Kasumi-1 (cell line): ENCODE data around the gene DSCAM.

Experiments used
- DNase-seq, 2 experiments: peaks; one replicate each; lab custom pipeline; 2025; lab: John Stamatoyannopoulos, UW

DSCAM gene

GRCh38 chr21:40652436-40652835 is 194.5 kb downstream of the DSCAM start:
- DNase-seq = no peak

DNA sequence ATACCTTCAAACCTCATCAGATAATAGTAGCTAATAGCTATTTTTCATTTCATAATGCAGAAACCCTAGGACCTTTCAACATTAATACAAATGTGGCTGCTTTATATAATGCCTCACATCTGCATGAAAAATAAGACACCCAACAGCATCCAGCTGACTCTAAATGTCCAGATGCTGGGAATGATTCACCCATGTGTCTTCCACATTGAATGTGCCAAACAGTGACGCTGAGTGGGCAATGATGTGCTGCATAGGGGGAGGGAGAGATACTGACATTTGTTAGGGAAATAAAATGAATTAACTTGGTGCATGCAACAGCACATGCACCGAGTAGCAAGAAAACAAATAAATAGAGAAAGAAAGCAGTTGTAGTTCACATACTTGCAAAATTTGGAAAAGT is 199.3 kb downstream of the DSCAM start:
- no peak for DNase-seq

DNA sequence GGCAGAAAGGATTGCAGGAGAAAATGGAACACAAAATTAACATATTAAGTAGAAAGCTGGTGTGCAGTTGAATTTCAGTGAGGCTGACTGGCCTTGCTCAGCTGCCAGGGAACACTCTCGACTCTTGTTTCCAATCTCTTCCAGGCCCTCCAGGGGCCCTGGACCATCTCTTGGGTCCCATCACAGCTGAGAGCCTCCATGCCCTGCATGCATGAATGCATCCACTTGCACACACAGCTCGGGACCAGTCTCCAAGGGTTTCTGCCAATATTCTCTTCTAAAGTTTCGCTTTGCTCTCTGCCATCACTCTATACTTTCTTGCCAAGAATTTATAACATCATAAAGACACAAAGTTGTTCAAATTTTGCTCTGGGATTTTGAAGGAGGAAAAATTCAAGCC is 200.3 kb downstream of the DSCAM start:
- no peak for DNase-seq

GRCh38 chr21:40641042-40641441 is 205.9 kb downstream of the DSCAM start:
- DNase-seq = no peak

DNA sequence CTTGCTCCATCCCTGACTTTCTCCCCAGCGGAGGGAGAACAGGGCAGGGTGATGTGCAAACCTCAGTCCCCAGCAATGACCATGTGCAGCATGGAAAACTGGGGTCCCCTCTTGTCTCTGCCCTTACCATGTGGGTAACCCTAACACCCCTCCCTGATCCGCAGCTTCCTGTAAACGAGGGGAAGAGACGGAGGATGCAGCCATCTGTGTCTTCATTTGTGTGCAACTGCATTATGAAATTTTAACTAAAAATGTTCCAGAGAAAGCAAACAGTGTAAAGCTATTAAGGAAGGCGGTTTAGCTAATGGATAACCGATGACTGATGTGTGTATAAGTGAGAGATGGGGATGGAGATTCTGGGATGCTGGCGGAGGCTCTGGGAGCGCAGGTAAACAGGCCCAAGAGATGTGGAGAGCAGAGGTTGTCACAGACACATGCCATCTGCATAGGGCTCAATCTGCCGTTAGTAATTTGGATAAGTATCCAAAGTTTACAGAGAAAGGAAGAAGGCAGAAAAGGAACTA is 206.6 kb downstream of the DSCAM start:
- DNase-seq = no peak

- no peak for DNase-seq
Observed at GRCh38 chr21:40639616-40640194, 207.3 kb downstream of the DSCAM start.

DNA sequence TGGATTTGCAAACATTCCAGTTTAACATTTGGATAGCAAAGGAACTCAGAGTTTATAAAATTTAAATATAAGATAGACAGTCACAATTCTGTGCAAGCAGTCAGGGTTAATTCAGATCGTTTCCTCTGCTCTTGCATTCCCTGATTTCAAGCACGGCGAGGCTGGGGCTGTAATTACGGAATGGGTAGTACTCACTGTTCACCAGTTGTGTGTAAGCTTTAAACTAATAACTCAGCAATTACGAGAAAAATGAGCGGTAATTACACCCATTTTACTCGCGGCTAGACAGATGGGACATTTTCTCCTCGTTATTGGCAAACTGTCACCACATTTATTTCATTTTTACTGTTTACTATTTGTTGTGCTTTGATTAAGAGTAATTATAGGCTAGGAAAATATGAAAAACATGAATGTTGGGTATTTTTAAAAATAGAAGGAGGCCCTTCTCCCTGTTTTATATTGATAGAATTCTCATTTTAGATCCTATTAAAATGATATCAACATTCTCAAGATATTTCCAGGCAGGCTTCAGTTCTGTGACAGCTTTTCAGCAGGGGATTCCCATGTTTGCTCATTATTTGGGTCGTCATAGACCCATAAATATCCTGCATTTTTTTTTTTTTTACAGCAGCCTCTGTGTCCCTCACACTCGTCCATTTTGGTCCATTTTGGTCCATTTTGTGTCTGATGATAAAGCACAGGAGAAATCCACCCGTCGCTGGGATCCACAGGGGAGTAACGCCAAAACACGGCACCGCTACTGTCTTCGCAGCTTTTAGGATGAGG is 208.3 kb downstream of the DSCAM start:
- DNase-seq = no peak

- DNase-seq = no peak
Observed at GRCh38 chr21:40636026-40636425, 210.9 kb downstream of the DSCAM start.

GRCh38 chr21:40635391-40635790 is 211.6 kb downstream of the DSCAM start:
- no peak for DNase-seq

GRCh38 chr21:40634141-40634540 is 212.8 kb downstream of the DSCAM start:
- no peak for DNase-seq

DNA sequence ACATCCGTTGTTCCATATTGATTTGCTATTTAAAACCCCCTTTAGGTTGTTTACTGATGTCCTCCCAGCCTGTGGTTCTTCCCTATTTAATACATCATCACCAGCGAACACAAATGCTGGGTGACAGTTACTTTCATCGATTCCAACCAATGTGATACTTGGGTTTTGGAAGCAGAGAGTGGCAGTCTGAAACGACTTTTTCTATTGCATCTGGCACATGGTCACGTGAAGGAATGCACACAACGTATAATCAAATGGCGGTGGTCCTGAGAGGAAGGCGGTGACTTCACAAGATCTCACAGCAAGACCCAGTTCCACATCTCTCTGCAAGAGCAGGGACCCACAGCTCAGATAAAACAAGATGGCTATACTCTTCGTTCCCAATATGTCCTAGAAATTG is 213.9 kb downstream of the DSCAM start:
- DNase-seq = no peak

DNA sequence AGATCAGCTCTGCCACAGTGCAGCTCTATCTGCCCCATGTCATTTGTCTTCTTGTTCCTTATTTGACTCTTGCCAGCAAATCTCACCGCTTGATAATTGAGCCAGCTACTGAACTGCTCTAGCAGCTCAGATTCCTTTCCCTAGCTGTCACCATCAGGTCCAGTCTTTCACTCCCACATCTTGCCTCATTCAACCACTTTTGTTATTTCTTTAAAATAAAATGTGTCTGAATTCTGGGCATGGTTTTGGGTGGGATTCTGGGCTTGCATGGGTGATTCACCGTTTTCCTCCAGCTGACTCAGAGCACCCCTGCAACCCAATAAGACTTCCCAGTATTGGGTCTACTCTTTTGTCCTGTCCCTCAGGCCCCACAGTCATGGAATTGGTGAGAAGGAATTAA is 215.7 kb downstream of the DSCAM start:
- DNase-seq = no peak

DNA sequence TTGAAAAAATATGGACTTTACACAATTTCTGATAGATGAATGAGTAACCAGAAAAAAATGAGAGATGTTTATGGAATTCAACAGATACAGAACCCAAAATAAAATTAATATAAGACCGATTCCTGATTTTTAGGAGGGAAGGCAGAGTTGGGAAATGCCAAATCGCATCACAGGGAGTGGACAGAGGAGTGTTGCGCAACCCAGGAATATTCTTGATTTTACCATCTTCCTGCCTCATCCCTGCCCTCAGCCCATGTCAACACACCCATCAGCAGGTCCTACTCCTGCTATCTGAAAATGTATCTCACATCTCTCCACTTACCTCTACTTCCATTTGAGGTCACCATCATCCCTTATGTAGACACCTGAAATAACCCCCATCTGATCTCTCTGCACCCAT is 221.0 kb downstream of the DSCAM start:
- no peak for DNase-seq

DNA sequence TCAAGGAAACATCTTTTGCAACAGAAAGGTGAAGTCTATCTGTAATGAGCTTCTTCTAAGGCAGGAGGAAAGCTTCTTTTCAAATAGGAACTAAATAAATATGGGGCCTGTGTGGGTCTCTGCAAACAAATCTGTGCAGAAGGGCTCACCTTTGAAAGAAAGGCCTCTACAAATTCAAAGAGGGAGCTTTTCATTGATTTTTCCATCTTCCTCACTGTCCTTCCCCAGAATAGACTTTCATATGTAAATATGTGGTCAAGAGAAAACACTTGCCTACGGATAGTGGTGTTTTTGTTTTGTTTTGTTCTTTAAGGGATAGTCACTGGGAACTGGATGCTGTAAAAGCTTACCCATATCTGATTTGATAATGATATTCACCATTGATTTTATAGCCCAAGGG is 223.4 kb downstream of the DSCAM start:
- DNase-seq = no peak

GRCh38 chr21:40622531-40622930 is 224.4 kb downstream of the DSCAM start:
- DNase-seq = no peak

- DNase-seq = no peak
Observed at GRCh38 chr21:40620386-40621145, 226.4 kb downstream of the DSCAM start.

GRCh38 chr21:40618191-40618973 is 228.6 kb downstream of the DSCAM start:
- DNase-seq = no peak

DNA sequence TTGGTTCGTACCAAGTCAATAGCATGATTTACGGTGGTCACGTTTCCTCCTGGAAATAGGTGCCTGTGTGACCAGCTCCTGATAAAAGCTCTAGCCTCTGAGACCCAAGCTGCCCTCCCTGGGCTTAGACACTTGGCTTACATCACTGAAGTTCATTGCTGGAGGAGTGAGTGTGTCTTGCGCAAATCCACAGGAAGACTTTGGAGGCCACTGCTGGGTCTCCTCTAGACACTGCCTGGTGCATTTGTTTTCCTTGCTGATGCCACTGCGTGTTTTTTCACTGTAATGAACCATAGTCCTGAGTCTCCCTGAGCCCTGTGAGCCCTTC is 230.6 kb downstream of the DSCAM start:
- DNase-seq = no peak

- DNase-seq = no peak
Observed at GRCh38 chr21:40615505-40616376, 231.2 kb downstream of the DSCAM start.

GRCh38 chr21:40613546-40614030 is 233.4 kb downstream of the DSCAM start:
- no peak for DNase-seq

DNA sequence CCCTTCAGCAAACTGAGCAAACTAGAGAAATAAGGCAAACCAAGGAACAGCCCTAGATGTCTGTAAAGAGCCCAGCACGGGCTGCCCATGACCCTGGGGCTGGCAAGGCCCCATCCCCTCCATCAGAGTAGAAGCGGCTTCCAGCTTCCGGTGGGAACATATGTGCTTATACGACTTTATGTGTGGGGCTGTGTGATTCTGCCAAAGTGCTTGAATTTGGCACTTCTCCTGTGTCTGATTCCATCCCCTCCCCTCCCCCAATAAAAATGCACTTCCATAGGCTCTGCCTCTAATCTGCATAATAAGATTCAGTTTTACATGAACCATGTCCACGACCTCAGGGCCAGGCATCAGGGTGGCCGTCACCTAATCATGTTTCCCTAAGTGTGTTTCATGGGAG is 236.6 kb downstream of the DSCAM start:
- no peak for DNase-seq
